Measurements from ENCODE around the gene CYFIP2.

The CYFIP2 gene

DNA sequence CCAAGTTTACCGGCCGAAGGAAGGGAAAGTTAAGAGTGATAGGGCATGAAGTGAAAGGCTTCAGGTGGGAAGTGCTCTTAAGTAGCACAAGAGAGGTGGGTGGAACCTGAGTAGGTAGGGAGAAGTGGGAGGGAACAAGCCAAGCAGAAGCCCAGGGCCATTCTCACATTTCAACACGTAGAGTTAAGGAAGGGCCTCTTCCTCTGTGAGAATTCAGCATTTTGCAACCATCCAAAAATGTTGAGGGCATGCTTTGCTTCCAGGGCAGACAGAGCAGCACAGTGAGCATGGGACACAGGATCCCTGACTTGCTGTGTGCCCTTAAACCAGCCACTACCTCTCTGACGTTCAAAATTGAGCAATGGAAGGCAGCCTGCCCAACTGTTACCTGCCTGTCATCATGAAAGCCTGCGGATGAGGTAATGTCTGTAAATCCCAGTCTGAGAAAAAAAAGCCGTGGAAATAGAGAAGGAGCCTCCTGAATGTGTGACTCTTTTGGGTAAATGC, 3.3 kb downstream of the CYFIP2 start:
- TF ChIP-seq, protein P1, sequence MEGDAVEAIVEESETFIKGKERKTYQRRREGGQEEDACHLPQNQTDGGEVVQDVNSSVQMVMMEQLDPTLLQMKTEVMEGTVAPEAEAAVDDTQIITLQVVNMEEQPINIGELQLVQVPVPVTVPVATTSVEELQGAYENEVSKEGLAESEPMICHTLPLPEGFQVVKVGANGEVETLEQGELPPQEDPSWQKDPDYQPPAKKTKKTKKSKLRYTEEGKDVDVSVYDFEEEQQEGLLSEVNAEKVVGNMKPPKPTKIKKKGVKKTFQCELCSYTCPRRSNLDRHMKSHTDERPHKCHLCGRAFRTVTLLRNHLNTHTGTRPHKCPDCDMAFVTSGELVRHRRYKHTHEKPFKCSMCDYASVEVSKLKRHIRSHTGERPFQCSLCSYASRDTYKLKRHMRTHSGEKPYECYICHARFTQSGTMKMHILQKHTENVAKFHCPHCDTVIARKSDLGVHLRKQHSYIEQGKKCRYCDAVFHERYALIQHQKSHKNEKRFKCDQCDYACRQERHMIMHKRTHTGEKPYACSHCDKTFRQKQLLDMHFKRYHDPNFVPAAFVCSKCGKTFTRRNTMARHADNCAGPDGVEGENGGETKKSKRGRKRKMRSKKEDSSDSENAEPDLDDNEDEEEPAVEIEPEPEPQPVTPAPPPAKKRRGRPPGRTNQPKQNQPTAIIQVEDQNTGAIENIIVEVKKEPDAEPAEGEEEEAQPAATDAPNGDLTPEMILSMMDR (IDR thresholded peaks at IDR 0.05; ENCODE audit: low read depth, low read length) = no peak
- DNase-seq (ENCODE audit: low read depth in 2 of 2) = no peak
- H3K4me3 ChIP-seq (replicated peaks in 1 of 2; ENCODE audit: low read depth in 2 of 2, low read length in 2 of 2) = no peak overlapping the region

DNA sequence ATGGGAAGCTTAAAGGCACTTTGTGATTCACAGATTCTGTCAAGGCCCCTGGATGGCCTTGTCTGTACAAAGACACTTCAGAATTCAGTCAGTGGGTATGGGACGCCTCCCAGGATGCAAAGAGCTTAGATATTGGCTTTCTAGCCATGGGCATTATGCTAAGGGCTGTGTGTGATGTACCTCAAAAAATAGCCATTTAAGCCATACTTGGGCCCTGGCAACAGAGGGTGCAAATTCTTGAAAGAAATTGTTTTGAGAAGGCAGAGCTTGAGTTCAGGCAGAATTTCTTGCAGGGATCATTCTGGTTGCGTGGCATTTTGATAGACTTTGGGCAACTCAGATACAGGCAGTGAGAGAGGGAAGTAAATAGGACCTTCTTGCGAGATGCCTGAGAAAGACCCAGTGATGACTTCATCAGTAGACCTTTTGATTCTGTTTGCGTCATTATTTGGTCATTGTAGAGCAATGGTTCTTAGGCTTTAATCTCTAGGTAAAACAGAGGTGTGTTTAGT, 3.9 kb downstream of the CYFIP2 start:
- TF ChIP-seq, protein P1 (IDR thresholded peaks at IDR 0.05; ENCODE audit: low read depth, low read length) = no peak
- no peak overlapping the region for H3K4me3 ChIP-seq (replicated peaks in 1 of 2; ENCODE audit: low read depth in 2 of 2, low read length in 2 of 2)
- no peak for DNase-seq (ENCODE audit: low read depth in 2 of 2)

DNA sequence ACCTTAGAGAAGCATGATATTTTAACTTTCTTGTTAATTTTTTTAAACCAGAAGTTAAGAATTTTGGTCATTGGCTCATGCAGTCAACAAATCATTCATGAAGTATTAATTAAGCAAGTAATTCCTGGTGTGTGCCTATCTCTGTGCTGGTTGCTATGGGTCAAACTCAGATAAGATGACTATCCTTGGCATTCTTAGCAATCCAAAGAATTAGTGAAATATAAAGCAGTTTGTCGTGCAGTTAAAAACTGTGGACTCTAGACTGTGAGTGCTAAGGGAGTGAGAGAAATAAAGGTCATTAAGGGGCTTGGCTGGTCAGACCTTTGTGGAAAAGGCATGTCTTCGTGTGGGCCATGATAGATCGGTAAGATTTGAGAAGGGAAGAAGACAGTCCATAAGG, 4.8 kb downstream of the CYFIP2 start:
- TF ChIP-seq, protein P1 (IDR thresholded peaks at IDR 0.05; ENCODE audit: low read depth, low read length) = no peak
- no peak for DNase-seq (ENCODE audit: low read depth in 2 of 2)
- no peak overlapping the region for H3K4me3 ChIP-seq (replicated peaks in 1 of 2; ENCODE audit: low read depth in 2 of 2, low read length in 2 of 2)

DNA sequence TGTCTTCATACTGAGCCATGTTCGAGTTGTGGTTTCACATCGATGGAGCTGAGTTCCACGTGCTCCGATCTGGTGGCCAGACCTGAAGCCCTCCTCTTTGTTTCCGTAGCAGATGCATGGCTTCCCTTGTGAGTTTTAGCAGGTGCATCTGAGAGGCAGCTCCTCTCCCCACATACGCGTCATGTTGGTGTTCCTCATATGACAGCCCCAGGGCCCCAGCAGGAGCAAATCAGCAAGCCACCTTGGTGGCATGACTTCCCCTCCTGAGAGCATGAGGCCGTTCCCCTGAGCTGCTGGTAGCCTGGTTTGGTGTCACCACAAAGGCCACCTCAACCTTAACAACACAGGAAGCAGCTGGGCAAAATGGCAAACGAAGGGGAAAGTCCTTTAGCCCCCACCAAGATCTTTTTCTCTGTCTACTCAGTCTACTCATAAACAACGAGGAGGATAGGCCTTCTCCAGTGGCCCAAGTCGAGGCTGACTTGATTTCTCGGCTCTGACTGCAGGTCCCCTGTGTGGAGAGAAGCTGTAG, 5.9 kb downstream of the CYFIP2 start:
- H3K4me3 ChIP-seq (replicated peaks in 1 of 2; ENCODE audit: low read depth in 2 of 2, low read length in 2 of 2) = no peak overlapping the region
- no peak for DNase-seq (ENCODE audit: low read depth in 2 of 2)

DNA sequence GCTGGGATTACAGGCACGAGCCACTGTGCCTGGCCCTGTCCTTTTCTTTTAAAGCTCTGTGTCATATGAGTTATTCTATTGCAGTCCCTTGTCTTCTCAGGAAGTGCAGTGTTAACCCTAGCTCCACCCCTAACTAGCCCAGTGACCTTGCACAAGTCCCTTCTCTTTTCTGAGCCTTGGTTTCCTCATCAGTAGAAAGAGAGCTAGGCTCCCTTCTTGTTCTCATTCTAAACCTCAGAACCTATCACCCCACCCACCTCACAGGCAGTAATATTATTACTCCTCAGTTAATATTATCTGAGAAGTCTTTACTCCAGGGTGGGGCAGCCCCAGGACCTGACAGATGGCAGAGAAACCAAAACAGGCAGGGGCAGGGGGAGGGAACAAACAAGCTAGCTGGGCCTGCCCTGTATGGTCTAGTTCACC, 7.2 kb downstream of the CYFIP2 start:
- DNase-seq (ENCODE audit: low read depth in 2 of 2) = no peak
- H3K4me3 ChIP-seq (replicated peaks in 1 of 2; ENCODE audit: low read depth in 2 of 2, low read length in 2 of 2) = no peak overlapping the region
- TF ChIP-seq, protein P1 (IDR thresholded peaks at IDR 0.05; ENCODE audit: low read depth, low read length) = no peak

More for the DNA sequence above, 5.9 kb downstream of the CYFIP2 start:
- TF ChIP-seq, protein P1 (IDR thresholded peaks at IDR 0.05; ENCODE audit: low read depth, low read length) = no peak

DNA sequence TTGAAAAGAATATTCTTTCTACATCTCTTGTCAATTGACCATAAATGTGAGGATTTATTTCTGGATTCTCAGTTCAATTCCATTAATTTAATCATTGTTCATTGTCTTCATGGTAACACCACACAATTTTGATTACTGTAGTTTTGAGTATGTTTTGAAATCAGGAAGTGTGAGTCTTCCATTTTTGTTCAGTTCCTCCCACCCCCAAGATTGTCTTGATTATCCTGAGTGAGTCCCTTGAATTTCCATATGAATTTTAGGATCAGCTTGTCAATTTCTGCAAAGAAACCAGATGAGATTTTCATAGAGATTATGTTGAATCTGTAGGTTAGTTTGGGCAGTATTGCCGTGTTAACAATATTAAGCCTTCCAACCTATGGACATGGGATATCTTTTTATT, 9.5 kb downstream of the CYFIP2 start:
- TF ChIP-seq, protein P1 (IDR thresholded peaks at IDR 0.05; ENCODE audit: low read depth, low read length) = no peak
- H3K4me3 ChIP-seq (replicated peaks in 1 of 2; ENCODE audit: low read depth in 2 of 2, low read length in 2 of 2) = no peak overlapping the region
- no peak for DNase-seq (ENCODE audit: low read depth in 2 of 2)
